Measurements from ENCODE around the gene CYREN. TPM values are rescaled to one million over a fixed set of nuclear protein-coding genes. Genes with fewer than 3 reads are reported as not detected.

Gene CYREN
- polyA plus RNA-seq, 1 donor (not counting 4 experiments of a cell fraction or from before 2014, with no cell fraction given) = 41.7 TPM

- no peaks in the 10 kb centered on the region for H3K79me2 ChIP-seq (ENCODE audit: control insufficient read depth, insufficient read depth, low read length)
- no peak overlapping the region for H3K27ac ChIP-seq (ENCODE audit: control insufficient read depth, insufficient read depth, low read length)
These were observed 14.2 kb downstream of the CYREN start for GRCh38 chr7:135156290-135156689.

DNA sequence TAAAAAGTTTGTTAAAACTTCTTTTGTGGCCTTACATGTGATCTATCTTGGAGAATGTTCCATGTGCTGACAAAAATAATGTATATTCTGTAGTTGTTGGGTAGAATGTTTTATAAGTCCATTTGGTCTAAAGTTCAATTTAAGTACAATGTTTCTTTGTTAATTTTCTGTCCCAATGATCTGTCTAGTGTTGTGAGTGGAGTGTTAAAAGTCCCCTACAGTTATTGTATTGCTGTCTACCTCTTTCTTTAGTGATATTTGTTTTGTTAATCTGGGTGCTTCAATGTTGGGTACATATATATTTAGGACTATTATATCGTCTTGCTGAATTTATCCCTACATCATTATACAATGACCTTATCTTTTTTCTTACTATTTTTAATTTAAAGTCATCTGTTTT lies 15.8 kb downstream of the CYREN start:
- no peak overlapping the region for H3K9ac ChIP-seq (ENCODE audit: control insufficient read depth, extremely low read depth, insufficient read depth, low read length)
- dilution Hi-C loops (cut with MboI; ENCODE audit: extremely low pct_ligation_motif_present, low sequenced_read_pairs) = loop anchor here (25.0 kb wide), 1 partner anchor 167 kb away; the partner anchor contains the start of gene AGBL3
- no peaks in the 10 kb centered on the region for H3K79me2 ChIP-seq (ENCODE audit: control insufficient read depth, insufficient read depth, low read length)
- no peaks in the 10 kb centered on the region for H3K9me1 ChIP-seq (ENCODE audit: control insufficient read depth, extremely low read depth, insufficient read depth, low read length)
- H3K27ac ChIP-seq (ENCODE audit: control insufficient read depth, insufficient read depth, low read length) = no peak overlapping the region
- H2AFZ ChIP-seq (ENCODE audit: control insufficient read depth, low read length) = no peak overlapping the region
- H3K27me3 ChIP-seq (ENCODE audit: control insufficient read depth, extremely low read depth, insufficient read depth, low read length) = no peaks in the 10 kb centered on the region
- no peak for FAIRE-seq
- no peak for DNase-seq (ENCODE audit: low read depth, low spot score)
- H4K20me1 ChIP-seq (ENCODE audit: control insufficient read depth, extremely low read depth, insufficient read depth, low read length) = no peaks in the 10 kb centered on the region
- no peak overlapping the region for H3K4me2 ChIP-seq (ENCODE audit: control insufficient read depth, extremely low read depth, insufficient read depth, low read depth, low read length)
- H3K9me3 ChIP-seq (ENCODE audit: control insufficient read depth, low read depth, low read length) = no peaks in the 10 kb centered on the region
- H3K4me3 ChIP-seq (ENCODE audit: control insufficient read depth in 2 of 3, extremely low read depth in 1 of 3, insufficient read depth in 2 of 3, low read depth in 1 of 3, low read length in 3 of 3) = no peak overlapping the region
- TF ChIP-seq EZH2 (IDR thresholded peaks at IDR 0.05; ENCODE audit: low read length) = no peak
- TF ChIP-seq CTCF (optimal IDR thresholded peaks at IDR 0.05 in 1 of 3, IDR thresholded peaks at IDR 0.05 in 1 of 3, conservative IDR thresholded peaks at IDR 0.05 in 1 of 3; ENCODE audit: extremely low read depth in 1 of 3, insufficient read depth in 2 of 3, low read length in 3 of 3) = no peak
- no peaks in the 10 kb centered on the region for H3K4me1 ChIP-seq (ENCODE audit: control insufficient read depth, extremely low read depth, insufficient read depth, low read length)
- no peaks in the 10 kb centered on the region for H3K36me3 ChIP-seq (ENCODE audit: control insufficient read depth in 2 of 2, extremely low read depth in 1 of 2, insufficient read depth in 2 of 2, low read length in 2 of 2)

More at GRCh38 chr7:135156290-135156689, 14.2 kb downstream of the CYREN start:
- dilution Hi-C loops (cut with MboI; ENCODE audit: extremely low pct_ligation_motif_present, low sequenced_read_pairs) = loop anchor here (25.0 kb wide), 1 partner anchor 169 kb away; the partner anchor contains the start of gene AGBL3
- no peaks in the 10 kb centered on the region for H3K36me3 ChIP-seq (ENCODE audit: control insufficient read depth in 2 of 2, extremely low read depth in 1 of 2, insufficient read depth in 2 of 2, low read length in 2 of 2)
- H3K9ac ChIP-seq (ENCODE audit: control insufficient read depth, extremely low read depth, insufficient read depth, low read length) = no peak overlapping the region
- no peaks in the 10 kb centered on the region for H3K9me1 ChIP-seq (ENCODE audit: control insufficient read depth, extremely low read depth, insufficient read depth, low read length)
- no peak for TF ChIP-seq EZH2 (IDR thresholded peaks at IDR 0.05; ENCODE audit: low read length)
- no peak for TF ChIP-seq CTCF (optimal IDR thresholded peaks at IDR 0.05 in 1 of 3, IDR thresholded peaks at IDR 0.05 in 1 of 3, conservative IDR thresholded peaks at IDR 0.05 in 1 of 3; ENCODE audit: extremely low read depth in 1 of 3, insufficient read depth in 2 of 3, low read length in 3 of 3)
- H2AFZ ChIP-seq (ENCODE audit: control insufficient read depth, low read length) = no peak overlapping the region
- DNase-seq (ENCODE audit: low read depth, low spot score) (no peak), FAIRE-seq (no peak)
- no peak overlapping the region for H3K4me3 ChIP-seq (ENCODE audit: control insufficient read depth in 2 of 3, extremely low read depth in 1 of 3, insufficient read depth in 2 of 3, low read depth in 1 of 3, low read length in 3 of 3)
- no peak overlapping the region for H3K4me2 ChIP-seq (ENCODE audit: control insufficient read depth, extremely low read depth, insufficient read depth, low read depth, low read length)
- H3K9me3 ChIP-seq (ENCODE audit: control insufficient read depth, low read depth, low read length) = no peaks in the 10 kb centered on the region
- H3K27me3 ChIP-seq (ENCODE audit: control insufficient read depth, extremely low read depth, insufficient read depth, low read length) = no peaks in the 10 kb centered on the region
- H3K4me1 ChIP-seq (ENCODE audit: control insufficient read depth, extremely low read depth, insufficient read depth, low read length) = peaks cover 7% of the 10 kb centered on the region
- no peaks in the 10 kb centered on the region for H4K20me1 ChIP-seq (ENCODE audit: control insufficient read depth, extremely low read depth, insufficient read depth, low read length)
